HT1080 (cell line): ENCODE data around the gene BTD. TPM values are rescaled to one million over a fixed set of nuclear protein-coding genes. Genes with fewer than 3 reads are reported as not detected.

Source experiments
- DNase-seq: peaks from one replicate; pipeline ENCODE4 v3.0.0-alpha.2; 2015; ENCODE audit warnings: low read depth
- total RNA-seq: library from RNA; depleted of rRNA; stranded (reverse); fragments of >200 nt; shearing (Covaris generic); gene quantifications from 2 replicates; pipeline ENCODE4 v1.2.3, GENCODE V29; 2014

Gene BTD
- total RNA-seq, 1 experiment from 2014 or later, result 12.1 TPM

GRCh38 chr3:15635121-15635661 lies 33.6 kb downstream of the BTD start:
- no peak for DNase-seq

- DNase-seq, result peak; percentile 98
These were observed 34.6 kb downstream of the BTD start for GRCh38 chr3:15636028-15636709.

GRCh38 chr3:15637131-15637951 lies 35.8 kb downstream of the BTD start:
- DNase-seq, result no peak

GRCh38 chr3:15638193-15638890 lies 36.8 kb downstream of the BTD start:
- no peak for DNase-seq

- peak; percentile 60 for DNase-seq
These were observed 37.3 kb downstream of the BTD start for GRCh38 chr3:15638891-15639262.

GRCh38 chr3:15645246-15645645 lies 43.7 kb downstream of the BTD start:
- DNase-seq, result no peak

GRCh38 chr3:15645740-15646501 lies 44.4 kb downstream of the BTD start:
- DNase-seq, result peak; percentile 98

GRCh38 chr3:15646851-15647511 lies 45.4 kb downstream of the BTD start:
- DNase-seq, result peak; percentile 100

- DNase-seq, result peak; percentile 99
These were observed 46.1 kb downstream of the BTD start for GRCh38 chr3:15647611-15648167.

GRCh38 chr3:15649341-15649740 lies 47.8 kb downstream of the BTD start:
- no peak for DNase-seq

- no peak for DNase-seq
These were observed 48.3 kb downstream of the BTD start for GRCh38 chr3:15649858-15650257.

GRCh38 chr3:15651396-15651795 lies 49.9 kb downstream of the BTD start:
- DNase-seq, result no peak

- no peak for DNase-seq
These were observed 51.8 kb downstream of the BTD start for GRCh38 chr3:15653321-15653720.

GRCh38 chr3:15654127-15654526 lies 52.6 kb downstream of the BTD start:
- DNase-seq, result no peak

GRCh38 chr3:15654891-15655290 lies 53.3 kb downstream of the BTD start:
- no peak for DNase-seq

- no peak for DNase-seq
These were observed 54.8 kb downstream of the BTD start for GRCh38 chr3:15656342-15656741.

GRCh38 chr3:15657016-15657415 lies 55.5 kb downstream of the BTD start:
- DNase-seq, result peak; percentile 44

GRCh38 chr3:15659254-15659975 lies 57.9 kb downstream of the BTD start:
- no peak for DNase-seq

- no peak for DNase-seq
These were observed 58.8 kb downstream of the BTD start for GRCh38 chr3:15660055-15660935.
